OCI-LY1 (cell line): ENCODE data around the gene CUEDC1.

ENCODE experiments used
- CTCF ChIP-seq: fragments of 200-600 bp; sonication (generic), shearing (Covaris generic); IDR thresholded peaks from 2 replicates; pipeline ENCODE4 v1.5.1; 2017; ENCODE audit warnings: mild to moderate bottlenecking, antibody characterized with exemption, low read length, moderate library complexity, mixed read lengths
- EZH2 ChIP-seq: fragments of 200-600 bp; sonication (generic), shearing (Covaris generic); IDR thresholded peaks from 2 replicates; pipeline ENCODE4 v1.8.0; 2017; ENCODE audit warnings: borderline replicate concordance, mixed run types, mild to moderate bottlenecking, antibody characterized with exemption, low read length, moderate library complexity, mixed read lengths

GRCh38 chr17:57999010-57999495 is 43.8 kb upstream of the CUEDC1 start:
- no peak for TF ChIP-seq CTCF
- TF ChIP-seq EZH2, result no peak
